WTC11 (cell line): Measurements from ENCODE around the gene PTCD3. TPM values are rescaled to one million over a fixed set of nuclear protein-coding genes. Genes with fewer than 3 reads are reported as not detected.

ENCODE experiments used
- total RNA-seq: library from RNA; stranded (reverse); gene quantifications from 3 replicates; pipeline ENCODE4 v1.2.3, GENCODE V29; 2021

The PTCD3 gene
- total RNA-seq, 1 experiment from 2014 or later, result 192 TPM

Other genes with a start within 250 kb of the PTCD3 start
- 5.9 to 6.8 TPM (median 6.2 TPM) in 3 replicates for gene ST3GAL5, start 217.2 kb upstream of the PTCD3 start, total RNA-seq
- 39.4 to 47.5 TPM (median 40.1 TPM) in 3 replicates for gene POLR1A, start 349 bp upstream of the PTCD3 start, total RNA-seq
- gene IMMT, start 89.2 kb downstream of the PTCD3 start, total RNA-seq, result 102 to 104 TPM (median 104 TPM) in 3 replicates
- gene MRPL35, start 93.2 kb downstream of the PTCD3 start, total RNA-seq, result 32.9 to 40.8 TPM (median 35.9 TPM) in 3 replicates
- gene REEP1, start 231.4 kb downstream of the PTCD3 start, total RNA-seq, result 0.53 to 1.9 TPM (median 0.89 TPM) in 3 replicates